Neural crest cell (in vitro differentiated cells): ENCODE data around the gene MYO5C. TPM values are rescaled to one million over a fixed set of nuclear protein-coding genes. Genes with fewer than 3 reads are reported as not detected.

Source experiments
- DNase-seq: peaks from one replicate; pipeline ENCODE4 v3.0.0; 2021; ENCODE audit warnings: low read depth, mixed read lengths, low spot score
- H3K27ac Mint-ChIP-seq: one replicate; pipeline ENCODE4 v1.8.0; 2021; ENCODE audit warnings: mild to moderate bottlenecking, mixed read lengths; ENCODE audit not compliant: unreplicated experiment
- H3K27me3 Mint-ChIP-seq: 2 replicates; pipeline ENCODE4 v1.8.0; 2021; ENCODE audit warnings: low read depth, mild to moderate bottlenecking, mixed read lengths
- H3K36me3 Mint-ChIP-seq: 2 replicates; pipeline ENCODE4 v1.8.0; 2021; ENCODE audit warnings: low read depth, mild to moderate bottlenecking, mixed read lengths
- H3K4me1 Mint-ChIP-seq: 2 replicates; pipeline ENCODE4 v1.8.0; 2021; ENCODE audit warnings: mixed read lengths
- H3K4me3 Mint-ChIP-seq: one replicate; pipeline ENCODE4 v1.8.0; 2021; ENCODE audit warnings: mild to moderate bottlenecking, mixed read lengths
- H3K9me3 Mint-ChIP-seq: 2 replicates; pipeline ENCODE4 v1.8.0; 2021; ENCODE audit warnings: mixed read lengths
- CTCF ChIP-seq: fragments of 200-600 bp; sonication (generic); conservative IDR thresholded peaks from 2 replicates; pipeline ENCODE4 v1.5.0; 2021; ENCODE audit warnings: antibody characterized with exemption, mild to moderate bottlenecking
- total RNA-seq: library from RNA; stranded (reverse); gene quantifications from 2 replicates; pipeline ENCODE4 v1.2.1, GENCODE V29; 2021

The MYO5C gene
- total RNA-seq, 1 donor from 2014 or later: 7.7 TPM

- Mint-ChIP-seq H3K27ac (no peak overlapping the region), H3K4me1 (peaks cover 1% of the 10 kb centered on the region), H3K4me3 (no peak overlapping the region), H3K9me3 (no peaks in the 10 kb centered on the region), H3K27me3 (no peaks in the 10 kb centered on the region), H3K36me3 (no peaks in the 10 kb centered on the region)
- DNase-seq: no peak
- TF ChIP-seq CTCF: no peak
Measured at GRCh38 chr15:52251144-52251860, 44.3 kb downstream of the MYO5C start.

- Mint-ChIP-seq H3K27ac (no peak overlapping the region), H3K36me3 (no peaks in the 10 kb centered on the region), H3K27me3 (no peaks in the 10 kb centered on the region), H3K4me3 (no peak overlapping the region), H3K4me1 (no peaks in the 10 kb centered on the region), H3K9me3 (no peaks in the 10 kb centered on the region)
- DNase-seq: no peak
- no peak for TF ChIP-seq CTCF
Measured at GRCh38 chr15:52247461-52247860, 48.1 kb downstream of the MYO5C start.

- no peak for DNase-seq
- no peaks in the 10 kb centered on the region for H3K27me3 Mint-ChIP-seq
- no peak for TF ChIP-seq CTCF
- no peaks in the 10 kb centered on the region for H3K36me3 Mint-ChIP-seq
- no peak overlapping the region for H3K4me3 Mint-ChIP-seq
- no peaks in the 10 kb centered on the region for H3K4me1 Mint-ChIP-seq
- no peaks in the 10 kb centered on the region for H3K9me3 Mint-ChIP-seq
- no peak overlapping the region for H3K27ac Mint-ChIP-seq
Measured at GRCh38 chr15:52246686-52247431, 48.7 kb downstream of the MYO5C start.

GRCh38 chr15:52243697-52244555, 51.7 kb downstream of the MYO5C start:
- Mint-ChIP-seq H3K4me3 (no peak overlapping the region), H3K9me3 (no peaks in the 10 kb centered on the region), H3K27me3 (no peaks in the 10 kb centered on the region), H3K36me3 (no peaks in the 10 kb centered on the region), H3K27ac (no peak overlapping the region), H3K4me1 (no peaks in the 10 kb centered on the region)
- DNase-seq: no peak
- no peak for TF ChIP-seq CTCF

- no peak for TF ChIP-seq CTCF
- H3K27me3 Mint-ChIP-seq: no peaks in the 10 kb centered on the region
- peak overlapping the region; percentile 32 for H3K27ac Mint-ChIP-seq
- H3K36me3 Mint-ChIP-seq: no peaks in the 10 kb centered on the region
- no peak for DNase-seq
- no peak overlapping the region for H3K4me3 Mint-ChIP-seq
- no peaks in the 10 kb centered on the region for H3K9me3 Mint-ChIP-seq
- no peaks in the 10 kb centered on the region for H3K4me1 Mint-ChIP-seq
Measured at GRCh38 chr15:52243286-52243685, 52.3 kb downstream of the MYO5C start.
